Urinary bladder (tissue), 4 donors: Measurements from ENCODE around the gene MSRB1. TPM values are rescaled to one million over a fixed set of nuclear protein-coding genes. Genes with fewer than 3 reads are reported as not detected.
A peak's percentile ranks its signal among the peaks of the same experiment; 100 is the strongest.

ENCODE experiments used
- DNase-seq: peaks from one replicate; pipeline ENCODE4 v3.0.0-alpha.2; 2015; ENCODE audit errors: extremely low spot score
- H3K27ac ChIP-seq: one replicate; pipeline ENCODE4 v1.5.1; 2013; ENCODE audit warnings: low read depth, mild to moderate bottlenecking, moderate library complexity
- H3K36me3 ChIP-seq: one replicate; pipeline ENCODE4 v1.6.1; 2013; ENCODE audit warnings: mild to moderate bottlenecking, moderate library complexity; ENCODE audit not compliant: insufficient read depth
- H3K4me1 ChIP-seq: one replicate; pipeline ENCODE4 v1.6.1; 2013; ENCODE audit warnings: mild to moderate bottlenecking, moderate library complexity; ENCODE audit not compliant: insufficient read depth
- H3K4me3 ChIP-seq: one replicate; pipeline ENCODE4 v1.5.1; 2013; ENCODE audit warnings: low read depth, low read length
- WGBS: extraction: QIAGEN DNeasy Blood & Tissue Kit; methylation state at CpG from one replicate; pipeline ENCODE4 v1.1.7; 2013; 5-methylcytosine and 5-hydroxymethylcytosine counted together
- polyA plus RNA-seq: library from polyadenylated mRNA; stranded (reverse); fragments of 200-250 nt; gene quantifications from one replicate; pipeline ENCODE4 v1.2.3, GENCODE V29; 2013
- total RNA-seq: library from RNA; depleted of rRNA; stranded (reverse); fragments of >200 nt; gene quantifications from one replicate; pipeline ENCODE4 v1.2.3, GENCODE V29; 2014
- donor health status: healthy with polysubstance abuse.
- donor health status: healthy.

Gene MSRB1
- total and polyA plus RNA-seq, 2 donors = 4.0 to 107 TPM

DNA sequence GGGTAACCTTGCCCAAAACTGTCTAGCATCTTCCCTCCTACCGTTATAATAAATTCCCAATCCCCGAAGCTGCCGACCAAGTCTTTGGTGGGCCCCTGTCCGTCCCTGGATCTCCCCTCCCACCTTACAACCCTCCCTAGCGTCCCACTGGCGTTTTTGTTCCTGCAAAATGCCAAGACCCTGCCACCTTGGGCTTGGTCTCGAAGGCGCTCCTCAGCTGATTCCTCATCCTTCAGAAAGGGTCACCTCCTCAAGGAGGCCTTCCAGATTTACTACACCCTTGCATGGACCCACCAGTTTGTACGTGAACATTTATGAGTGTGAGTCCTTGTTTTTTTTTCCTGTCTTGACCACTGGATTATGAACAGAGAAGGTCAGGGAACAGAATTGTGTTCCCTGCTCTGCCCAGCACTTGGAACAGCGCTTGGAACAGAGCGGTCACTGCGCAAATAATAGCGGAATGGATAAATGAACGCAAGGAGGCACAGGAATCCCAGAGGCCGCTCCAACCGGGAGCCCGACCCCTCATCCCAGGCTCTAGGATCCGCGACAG, 40.1 kb upstream of the MSRB1 start:
- no peaks in the 10 kb centered on the region for H3K4me1 ChIP-seq
- WGBS = 21% methylated on average over 19 of the region's 19 CpGs
- DNase-seq = no peak
- peak overlapping the region; percentile 59 for H3K27ac ChIP-seq
- peaks cover 5% of the 10 kb centered on the region for H3K36me3 ChIP-seq
- H3K4me3 ChIP-seq = peak overlapping the region; percentile 76

DNA sequence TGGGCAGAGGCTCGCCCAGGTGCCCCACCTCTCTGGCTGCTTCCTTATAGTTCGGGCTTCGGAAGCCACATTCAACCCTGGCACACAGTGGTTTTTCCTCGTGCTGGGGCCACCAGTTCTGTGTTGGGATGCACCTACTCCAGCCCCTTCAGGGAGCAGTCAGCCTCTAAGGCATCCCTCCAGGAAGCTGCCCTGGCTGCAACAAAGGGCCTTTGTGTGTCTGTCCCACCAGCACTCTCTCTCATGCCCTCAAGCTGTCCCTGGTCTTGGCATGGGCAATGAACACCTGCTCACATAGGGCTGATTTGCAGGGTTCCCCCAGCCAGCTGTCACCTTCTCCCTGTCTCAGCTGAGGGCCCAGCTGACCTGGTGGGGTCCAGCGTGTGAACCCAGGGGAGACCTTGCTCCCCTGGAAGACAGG, 39.0 kb upstream of the MSRB1 start:
- Histone ChIP-seq H3K36me3 (peaks cover 6% of the 10 kb centered on the region), H3K4me1 (no peaks in the 10 kb centered on the region), H3K27ac (no peak overlapping the region), H3K4me3 (no peak overlapping the region)
- DNase-seq = no peak
- 59% methylated on average over 5 of the region's 5 CpGs for WGBS

- Histone ChIP-seq H3K36me3 (peaks cover 5% of the 10 kb centered on the region), H3K27ac (no peak within 1 kb of the TSS), H3K4me1 (no peaks in the 10 kb centered on the region), H3K4me3 (no peak within 1 kb of the TSS)
- DNase-seq = no peak
- WGBS = 28% methylated on average over 6 of the region's 6 CpGs
Measured at GRCh38 chr16:1981398-1981836, 38.4 kb upstream of the MSRB1 start, which contains the start of gene NOXO1. NOXO1 (minus strand) TSS chr16:1981469; CDS start chr16:1981179, 290 bp downstream.

- no peaks in the 10 kb centered on the region for H3K4me1 ChIP-seq
- no peak overlapping the region for H3K4me3 ChIP-seq
- H3K27ac ChIP-seq = no peak overlapping the region
- peaks cover 8% of the 10 kb centered on the region for H3K36me3 ChIP-seq
- no peak for DNase-seq
- 20% methylated on average over 16 of the region's 16 CpGs for WGBS
Measured at GRCh38 chr16:1980770-1981087, 37.7 kb upstream of the MSRB1 start.

DNA sequence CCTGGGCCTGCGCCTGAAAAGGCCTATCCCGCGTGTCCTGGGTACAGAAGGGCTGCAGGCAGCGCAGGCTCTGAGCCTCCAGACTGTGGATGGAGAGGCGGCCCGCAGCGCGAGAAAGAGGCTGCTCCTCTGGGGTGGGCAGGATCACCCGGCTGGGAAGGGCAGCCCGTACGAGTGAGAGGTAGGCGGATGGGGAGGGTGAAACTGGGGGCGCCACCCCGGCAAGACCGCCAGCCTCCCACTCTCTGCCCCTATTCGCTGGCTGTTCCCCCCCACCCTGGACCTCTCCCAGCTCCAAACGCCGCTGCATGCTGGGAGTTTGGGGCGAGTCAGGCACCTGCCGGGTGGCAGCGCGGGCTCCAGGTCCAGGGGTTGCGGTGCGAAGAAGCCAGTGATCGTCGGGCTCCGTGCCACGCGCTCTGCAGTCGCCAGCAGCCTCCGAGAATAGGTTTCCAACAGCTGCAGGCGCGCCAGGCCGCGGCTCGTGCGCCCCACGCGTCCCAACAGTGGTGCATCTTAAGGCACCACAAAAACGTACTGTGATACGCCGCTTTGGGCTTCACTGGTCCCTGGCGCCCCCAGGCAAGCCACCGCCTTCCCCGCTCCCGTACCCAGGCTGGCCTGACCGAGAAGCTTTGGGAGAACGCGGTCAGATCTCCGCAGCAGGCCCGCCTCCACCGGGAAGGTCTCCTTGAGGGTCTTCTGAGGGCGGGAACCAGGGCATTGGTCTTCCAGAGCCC, 37.2 kb upstream of the MSRB1 start:
- no peak overlapping the region for H3K4me3 ChIP-seq
- DNase-seq = no peak

GRCh38 chr16:1979271-1980029, 36.5 kb upstream of the MSRB1 start:
- 21% methylated on average over 70 of the region's 70 CpGs for WGBS
- H3K4me3 ChIP-seq = no peak overlapping the region
- no peak overlapping the region for H3K27ac ChIP-seq
- peaks cover 9% of the 10 kb centered on the region for H3K36me3 ChIP-seq
- DNase-seq = no peak
- H3K4me1 ChIP-seq = no peaks in the 10 kb centered on the region

More for the DNA sequence above, 37.2 kb upstream of the MSRB1 start:
- WGBS = 4% methylated on average over 53 of the region's 53 CpGs
- H3K27ac ChIP-seq = no peak overlapping the region
- peaks cover 6% of the 10 kb centered on the region for H3K36me3 ChIP-seq
- H3K4me1 ChIP-seq = no peaks in the 10 kb centered on the region

DNA sequence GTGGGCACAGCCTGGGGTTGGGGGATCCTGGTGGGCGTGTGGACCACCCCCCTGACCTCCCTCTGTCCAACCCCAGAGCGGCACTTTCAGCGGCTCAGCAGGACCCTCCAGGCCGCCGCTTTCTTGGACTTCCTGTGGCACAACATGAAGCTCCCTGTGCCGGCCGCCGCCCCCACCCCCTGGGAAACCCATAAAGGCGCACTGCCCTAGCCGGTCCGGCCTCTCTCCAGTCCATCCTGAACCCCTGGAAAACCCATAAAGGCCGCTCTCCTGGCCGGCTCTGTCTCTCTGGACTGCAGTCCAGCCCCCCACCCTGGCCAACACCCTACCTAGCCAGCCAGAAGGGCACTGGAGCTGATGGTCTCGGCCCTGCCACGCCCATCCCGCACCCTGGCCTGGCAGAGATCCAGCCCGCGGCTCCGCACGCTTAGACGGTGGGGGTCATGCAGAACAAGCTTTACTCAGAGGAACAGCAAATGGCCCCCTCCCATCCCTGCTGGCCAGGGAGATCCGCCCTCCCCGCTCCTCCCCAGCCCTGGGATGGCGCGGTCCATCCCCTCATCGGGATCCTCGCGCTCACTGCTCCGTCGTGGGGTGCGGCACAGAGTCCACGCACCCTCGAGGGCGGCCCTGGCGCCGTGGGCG, 35.6 kb upstream of the MSRB1 start:
- H3K36me3 ChIP-seq = peaks cover 10% of the 10 kb centered on the region
- no peak overlapping the region for H3K4me3 ChIP-seq

GRCh38 chr16:1977875-1978268, 34.9 kb upstream of the MSRB1 start:
- peaks cover 10% of the 10 kb centered on the region for H3K36me3 ChIP-seq
- no peak overlapping the region for H3K4me3 ChIP-seq
- WGBS = 94% methylated on average over 18 of the region's 18 CpGs
- H3K4me1 ChIP-seq = no peaks in the 10 kb centered on the region
- no peak overlapping the region for H3K27ac ChIP-seq
- no peak for DNase-seq

More for the DNA sequence above, 35.6 kb upstream of the MSRB1 start:
- H3K4me1 ChIP-seq = no peaks in the 10 kb centered on the region
- WGBS = 72% methylated on average over 37 of the region's 37 CpGs
- DNase-seq = no peak
- no peak overlapping the region for H3K27ac ChIP-seq

- Histone ChIP-seq H3K4me1 (no peaks in the 10 kb centered on the region), H3K4me3 (no peak overlapping the region), H3K27ac (no peak overlapping the region), H3K36me3 (peaks cover 10% of the 10 kb centered on the region)
- whole genome bisulfite sequencing = 91% methylated on average over 33 of the region's 33 CpGs
- DNase-seq = no peak
Measured at GRCh38 chr16:1976951-1977874, 34.2 kb upstream of the MSRB1 start.

- DNase-seq = no peak
- Histone ChIP-seq H3K4me1 (no peaks in the 10 kb centered on the region), H3K36me3 (peaks cover 10% of the 10 kb centered on the region), H3K27ac (no peak overlapping the region), H3K4me3 (no peak overlapping the region)
- 93% methylated on average over 8 of the region's 8 CpGs for WGBS
Measured at GRCh38 chr16:1976216-1976520, 33.2 kb upstream of the MSRB1 start.

DNA sequence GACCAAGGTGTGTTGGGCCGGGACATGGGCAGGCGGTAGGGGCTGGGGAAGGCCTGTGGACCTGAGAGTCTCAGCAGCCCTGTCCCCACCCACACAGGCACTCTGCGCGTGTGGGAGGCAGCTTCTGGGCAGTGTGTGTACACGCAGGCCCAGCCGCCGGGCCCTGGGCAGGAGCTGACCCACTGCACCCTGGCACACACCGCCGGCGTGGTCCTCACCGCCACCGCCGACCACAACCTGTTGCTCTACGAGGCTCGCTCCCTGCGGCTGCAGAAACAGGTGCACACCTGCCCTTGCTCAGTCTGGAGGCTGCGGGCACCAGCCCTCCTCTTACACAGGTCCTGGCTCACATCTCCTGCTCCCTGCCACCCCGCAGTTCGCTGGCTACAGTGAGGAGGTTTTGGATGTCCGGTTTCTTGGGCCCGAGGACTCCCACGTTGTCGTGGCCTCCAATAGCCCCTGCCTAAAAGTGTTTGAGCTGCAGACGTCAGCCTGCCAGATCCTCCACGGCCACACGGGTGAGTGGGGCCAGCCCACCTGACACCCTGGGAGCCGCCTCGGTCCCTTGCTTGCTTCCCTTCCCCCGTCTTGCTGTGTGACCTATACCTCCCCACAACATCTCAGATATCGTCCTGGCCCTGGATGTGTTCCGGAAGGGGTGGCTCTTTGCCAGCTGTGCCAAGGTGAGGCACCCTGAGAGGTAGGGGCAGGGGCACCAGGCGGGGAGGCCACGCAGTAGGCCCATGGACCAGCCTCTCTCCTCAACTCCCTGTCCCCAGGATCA, 32.6 kb upstream of the MSRB1 start:
- no peak overlapping the region for H3K4me3 ChIP-seq
- H3K4me1 ChIP-seq = peaks cover 1% of the 10 kb centered on the region
- H3K27ac ChIP-seq = no peak overlapping the region
- WGBS = 94% methylated on average over 33 of the region's 33 CpGs
- peaks cover 10% of the 10 kb centered on the region for H3K36me3 ChIP-seq
- no peak for DNase-seq
